Measurements from ENCODE around the gene CYP21A2.

CYP21A2 gene

GRCh38 chr6:32084780-32085179 lies 46.6 kb downstream of the CYP21A2 start:
- no peak for DNase-seq

DNA sequence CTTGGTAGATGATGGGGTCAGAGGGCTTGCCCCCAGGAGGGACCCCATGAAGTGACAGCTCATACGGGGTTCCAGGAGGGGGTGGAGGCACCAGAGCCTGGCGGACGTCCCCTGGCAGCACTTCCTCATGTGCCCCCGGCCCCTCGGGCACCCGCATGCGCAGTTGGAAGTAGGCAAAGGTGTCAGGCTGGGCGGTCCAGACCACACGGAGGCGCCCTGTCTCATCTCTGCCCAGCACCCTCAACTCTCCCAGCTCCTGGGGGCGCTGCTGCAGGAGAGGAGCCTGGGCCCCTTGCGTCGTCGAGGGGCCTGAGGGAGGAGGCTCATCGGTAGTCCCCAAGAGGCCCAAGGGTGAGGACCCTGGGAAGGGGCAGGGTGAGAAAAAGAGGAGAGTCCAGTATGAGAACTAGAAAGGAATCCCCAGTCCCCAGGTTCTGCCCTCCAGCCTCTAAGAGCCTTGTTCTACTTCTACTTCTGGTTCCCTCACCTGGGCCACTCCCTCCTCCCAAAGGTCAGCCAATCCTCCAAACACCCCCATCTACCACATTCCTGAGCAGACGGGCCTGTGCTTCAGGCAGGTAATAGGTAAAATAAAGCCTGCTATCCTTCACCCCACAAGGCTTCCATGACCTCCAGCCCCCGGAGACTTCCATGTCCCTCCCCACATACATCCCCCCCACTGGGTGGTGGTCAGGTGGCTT lies 47.7 kb downstream of the CYP21A2 start:
- no peak for DNase-seq

- DNase-seq, result no peak
Measured at GRCh38 chr6:32086661-32087573, 48.7 kb downstream of the CYP21A2 start.

DNA sequence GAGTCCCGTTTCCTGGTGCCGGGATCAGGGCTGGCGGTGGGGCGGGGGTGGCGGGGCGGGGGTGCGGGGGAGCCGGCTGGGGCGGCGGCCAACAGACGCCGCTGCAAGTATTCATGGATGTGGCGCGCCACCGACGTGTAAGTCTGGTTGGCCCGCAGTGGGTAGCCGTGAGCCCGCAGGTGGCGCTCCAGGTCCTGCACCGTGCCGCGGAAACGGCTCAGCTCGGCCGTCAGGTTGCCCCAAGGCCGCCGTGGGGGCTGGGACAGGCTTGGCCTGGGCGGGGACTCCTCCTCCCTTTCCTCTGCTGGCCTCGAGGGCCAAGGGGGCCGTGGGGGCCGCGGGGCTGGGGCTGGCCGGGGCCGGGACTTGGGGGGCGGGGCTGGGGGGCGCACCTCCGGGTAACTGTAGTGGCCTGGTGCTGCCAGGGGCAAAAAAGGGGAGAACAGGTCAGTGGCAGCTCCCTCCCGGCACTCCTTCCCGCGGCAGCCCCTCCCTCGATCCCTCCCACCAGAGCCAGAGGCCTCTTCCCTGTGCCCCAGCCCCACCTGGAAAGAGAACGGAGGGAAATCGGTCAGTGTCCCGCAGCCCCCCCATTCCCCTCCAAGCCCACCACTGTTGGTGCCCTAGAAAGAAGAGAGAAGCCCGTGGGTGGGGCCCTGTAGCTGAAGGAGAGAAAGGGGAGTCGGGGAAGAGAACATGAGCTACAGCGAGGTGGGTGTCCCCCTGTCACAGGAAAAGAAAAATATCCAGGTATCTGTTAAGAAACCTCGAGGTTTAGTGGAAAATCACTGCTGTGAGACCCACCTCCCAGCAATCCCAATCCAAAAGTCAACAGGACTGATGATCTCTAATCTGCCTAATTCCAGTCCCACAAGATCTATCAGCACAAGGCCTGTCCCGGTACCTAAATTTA lies 49.6 kb downstream of the CYP21A2 start:
- DNase-seq, result peak; percentile 70

GRCh38 chr6:32088487-32089049 lies 50.4 kb downstream of the CYP21A2 start:
- DNase-seq, result no peak

GRCh38 chr6:32089082-32089828 lies 51.0 kb downstream of the CYP21A2 start:
- DNase-seq, result no peak
